CD14-positive monocyte (primary cell): ENCODE measurements around the gene WDR70. TPM values are rescaled to one million over a fixed set of nuclear protein-coding genes. Genes with fewer than 3 reads are reported as not detected.
"Not testable (repeated sequence)": the region's sequence is repeated elsewhere in the genome, so short reads cannot be mapped to it uniquely, and the experiment has no call there.

Source experiments
- DNase-seq, 3 donors: peaks; one replicate each; pipeline ENCODE4 v3.0.0-alpha.2; 2011 to 2022
- H2AFZ ChIP-seq: 2 replicates; pipeline ENCODE4 v1.6.0; 2012; ENCODE audit warnings: mild to moderate bottlenecking, low read depth, low read length, inconsistent platforms; ENCODE audit not compliant: insufficient read depth, poor library complexity, severe bottlenecking
- H3K27ac ChIP-seq, 2 donors: 1 replicate in 1 of 2; 2 replicates in 1 of 2; pipeline ENCODE4 v1.5.1; 2012 to 2013; ENCODE audit warnings: low read length in 2 of 2, control low read depth in 1 of 2, inconsistent platforms in 1 of 2, low read depth in 1 of 2, mild to moderate bottlenecking in 1 of 2
- H3K27me3 ChIP-seq, 2 donors: one replicate each; pipeline versions ENCODE4 v1.6.0 to v1.6.1; 2011 to 2013; ENCODE audit warnings: low read length in 2 of 2; ENCODE audit not compliant: control insufficient read depth in 2 of 2, insufficient read depth in 2 of 2
- H3K36me3 ChIP-seq, 2 donors: replicated peaks in 1 of 2; 1 replicate in 1 of 2; 2 replicates in 1 of 2; pipeline versions ENCODE4 v1.5.1 to v1.6.1; 2012 to 2013; ENCODE audit warnings: low read length in 2 of 2, control low read depth in 1 of 2, inconsistent platforms in 1 of 2, mild to moderate bottlenecking in 1 of 2; ENCODE audit not compliant: insufficient read depth in 2 of 2, control insufficient read depth in 1 of 2
- H3K4me1 ChIP-seq, 2 donors: 1 replicate in 1 of 2; 2 replicates in 1 of 2; pipeline versions ENCODE4 v1.5.1 to v1.6.1; 2012 to 2013; ENCODE audit warnings: low read length in 2 of 2, control low read depth in 1 of 2, inconsistent platforms in 1 of 2, mild to moderate bottlenecking in 1 of 2, moderate library complexity in 1 of 2; ENCODE audit not compliant: insufficient read depth in 2 of 2, control insufficient read depth in 1 of 2
- H3K4me2 ChIP-seq: replicated peaks from 2 replicates; pipeline ENCODE3; 2012; ENCODE audit warnings: low read length, moderate library complexity, mild to moderate bottlenecking; ENCODE audit not compliant: poor library complexity, severe bottlenecking; ENCODE audit errors: extremely low read depth
- H3K4me3 ChIP-seq, 3 experiments: fragments of 200-600 bp in 1 of 3; sonication (generic) in 1 of 3; replicated peaks in 1 of 3; 1 replicate in 2 of 3; 2 replicates in 1 of 3; pipeline ENCODE4 v1.5.1; 2011 to 2013; ENCODE audit warnings: low read length in 3 of 3, mild to moderate bottlenecking in 3 of 3, control low read depth in 2 of 3, low read depth in 2 of 3, inconsistent platforms in 1 of 3, moderate library complexity in 1 of 3
- H3K79me2 ChIP-seq: 2 replicates; pipeline ENCODE4 v1.6.0; 2012; ENCODE audit warnings: mild to moderate bottlenecking, control low read depth, inconsistent platforms, low read length, moderate library complexity; ENCODE audit not compliant: insufficient read depth
- H3K9ac ChIP-seq: 2 replicates; pipeline ENCODE4 v1.6.0; 2017; ENCODE audit warnings: low read length, mild to moderate bottlenecking; ENCODE audit not compliant: insufficient read depth, poor library complexity, severe bottlenecking
- H3K9me3 ChIP-seq, 2 donors: replicated peaks in 1 of 2; 1 replicate in 1 of 2; 2 replicates in 1 of 2; pipeline versions ENCODE4 v1.5.1 to v1.6.1; 2012 to 2013; ENCODE audit warnings: low read length in 2 of 2, control low read depth in 1 of 2; ENCODE audit not compliant: control insufficient read depth in 1 of 2, insufficient read depth in 1 of 2
- H4K20me1 ChIP-seq: 2 replicates; pipeline ENCODE4 v1.6.0; 2012; ENCODE audit warnings: mild to moderate bottlenecking, low read length, control low read depth, moderate library complexity; ENCODE audit not compliant: insufficient read depth
- H3K27ac Mint-ChIP-seq, 7 donors: one replicate each; pipeline ENCODE4 v1.8.0; 2020; ENCODE audit warnings: mild to moderate bottlenecking in 7 of 7, mixed read lengths in 7 of 7, moderate library complexity in 6 of 7, inconsistent platforms in 2 of 7
- H3K27me3 Mint-ChIP-seq, 3 donors: one replicate each; pipeline ENCODE4 v1.8.0; 2021 to 2022; ENCODE audit warnings: low read depth in 3 of 3, mild to moderate bottlenecking in 3 of 3, mixed read lengths in 3 of 3, moderate library complexity in 3 of 3, inconsistent platforms in 1 of 3
- H3K36me3 Mint-ChIP-seq, 2 donors: one replicate each; pipeline ENCODE4 v1.8.0; 2020; ENCODE audit warnings: mixed read lengths in 2 of 2, inconsistent platforms in 1 of 2, mild to moderate bottlenecking in 1 of 2
- H3K4me1 Mint-ChIP-seq: one replicate; pipeline ENCODE4 v1.8.0; 2020; ENCODE audit warnings: mild to moderate bottlenecking, mixed read lengths
- H3K4me3 Mint-ChIP-seq, 2 donors: one replicate each; pipeline ENCODE4 v1.8.0; 2020; ENCODE audit warnings: mild to moderate bottlenecking in 2 of 2, mixed read lengths in 2 of 2, moderate library complexity in 1 of 2
- H3K9me3 Mint-ChIP-seq, 7 donors: one replicate each; pipeline ENCODE4 v1.8.0; 2020 to 2022; ENCODE audit warnings: mixed read lengths in 7 of 7, mild to moderate bottlenecking in 6 of 7, moderate library complexity in 6 of 7, inconsistent platforms in 2 of 7
- WGBS: methylation state at CpG from one replicate; pipeline ENCODE4 v1.1.5; 2013; ENCODE audit warnings: missing lambda C conversion rate; ENCODE audit not compliant: insufficient coverage; 5-methylcytosine and 5-hydroxymethylcytosine counted together
- intact Hi-C, 2 donors: fragments of 100-400 bp; cut with micrococcal nuclease; formaldehyde crosslinking; loops; one replicate each; pipeline versions ENCODE4 v1.15.0 to v1.15.1; 2023
- polyA plus RNA-seq, 3 donors: library from polyadenylated mRNA; depleted of rRNA in 1 of 3; unstranded in 2 of 3; stranded (reverse) in 1 of 3; fragments of 300-500 nt in 2 of 3; fragments of >200 nt in 1 of 3; fragmentation: Illumina TruSeq in 2 of 3; gene quantifications; 1 replicate in 2 of 3; 2 replicates in 1 of 3; pipeline ENCODE4 v1.2.3, GENCODE V29; 2012 to 2021

The WDR70 gene
- polyA plus RNA-seq, 3 donors = 13.1 to 21.0 (median 19.1) TPM

- H3K4me3 Mint-ChIP-seq = peak overlapping the region in 1 of 2 donors; percentile 80
- H3K79me2 ChIP-seq, H3K4me2 ChIP-seq, H4K20me1 ChIP-seq, intact Hi-C loops, H3K27ac ChIP-seq, H3K9me3 ChIP-seq, H2AFZ ChIP-seq, H3K9ac ChIP-seq, H3K9me3 Mint-ChIP-seq, H3K4me3 ChIP-seq, H3K27me3 ChIP-seq, H3K4me1 ChIP-seq, H3K36me3 ChIP-seq, H3K27me3 Mint-ChIP-seq: not testable (repeated sequence)
- no CpG with 5 or more reads among the region's 7 CpGs for WGBS
- peaks cover 15% of the 10 kb centered on the region for H3K4me1 Mint-ChIP-seq
- H3K27ac Mint-ChIP-seq = peak overlapping the region in 5 of 7 donors; percentile 8 to 80 (median 47)
- H3K36me3 Mint-ChIP-seq = peaks cover 6 to 14% of the 10 kb centered on the region in 2 donors
- peak; percentile 7 to 33 (median 22) for DNase-seq
Observed at GRCh38 chr5:37463191-37464051, 84.3 kb downstream of the WDR70 start.

- H2AFZ ChIP-seq, H3K27ac ChIP-seq, H4K20me1 ChIP-seq, H3K36me3 ChIP-seq, DNase-seq, H3K4me1 ChIP-seq, H3K9ac ChIP-seq, H3K79me2 ChIP-seq, H3K4me2 ChIP-seq, H3K9me3 Mint-ChIP-seq, H3K9me3 ChIP-seq, H3K4me3 Mint-ChIP-seq, H3K27me3 ChIP-seq, H3K27me3 Mint-ChIP-seq, intact Hi-C loops, H3K4me3 ChIP-seq: not testable (repeated sequence)
- H3K4me1 Mint-ChIP-seq = peaks cover 15% of the 10 kb centered on the region
- peaks cover 6 to 20% of the 10 kb centered on the region in 2 donors for H3K36me3 Mint-ChIP-seq
- WGBS = no CpG with 5 or more reads among the region's 2 CpGs
- H3K27ac Mint-ChIP-seq = peak overlapping the region in 3 of 7 donors; percentile 21 to 57 (median 30)
Observed at GRCh38 chr5:37464581-37464980, 85.5 kb downstream of the WDR70 start.

GRCh38 chr5:37469383-37469782, 90.3 kb downstream of the WDR70 start:
- H3K4me1 ChIP-seq, DNase-seq, H3K27ac ChIP-seq, H4K20me1 ChIP-seq, intact Hi-C loops, H3K4me2 ChIP-seq, H2AFZ ChIP-seq, H3K27me3 ChIP-seq, H3K4me3 ChIP-seq, H3K79me2 ChIP-seq, H3K9ac ChIP-seq, H3K4me1 Mint-ChIP-seq, H3K27me3 Mint-ChIP-seq, H3K4me3 Mint-ChIP-seq, H3K27ac Mint-ChIP-seq, H3K36me3 ChIP-seq: not testable (repeated sequence)
- H3K9me3 ChIP-seq = peaks cover 5 to 12% of the 10 kb centered on the region in 2 donors
- H3K9me3 Mint-ChIP-seq = peaks cover 6 to 25% (median 12%) of the 10 kb centered on the region in 7 donors
- H3K36me3 Mint-ChIP-seq = peaks cover 10 to 32% of the 10 kb centered on the region in 2 donors
- WGBS = no CpG with 5 or more reads among the region's 1 CpG
